Measurements from ENCODE around the gene ULK4. TPM values are rescaled to one million over a fixed set of nuclear protein-coding genes. Genes with fewer than 3 reads are reported as not detected.

The ULK4 gene
- total RNA-seq, 1 experiment from 2014 or later, result 6.3 TPM

DNA sequence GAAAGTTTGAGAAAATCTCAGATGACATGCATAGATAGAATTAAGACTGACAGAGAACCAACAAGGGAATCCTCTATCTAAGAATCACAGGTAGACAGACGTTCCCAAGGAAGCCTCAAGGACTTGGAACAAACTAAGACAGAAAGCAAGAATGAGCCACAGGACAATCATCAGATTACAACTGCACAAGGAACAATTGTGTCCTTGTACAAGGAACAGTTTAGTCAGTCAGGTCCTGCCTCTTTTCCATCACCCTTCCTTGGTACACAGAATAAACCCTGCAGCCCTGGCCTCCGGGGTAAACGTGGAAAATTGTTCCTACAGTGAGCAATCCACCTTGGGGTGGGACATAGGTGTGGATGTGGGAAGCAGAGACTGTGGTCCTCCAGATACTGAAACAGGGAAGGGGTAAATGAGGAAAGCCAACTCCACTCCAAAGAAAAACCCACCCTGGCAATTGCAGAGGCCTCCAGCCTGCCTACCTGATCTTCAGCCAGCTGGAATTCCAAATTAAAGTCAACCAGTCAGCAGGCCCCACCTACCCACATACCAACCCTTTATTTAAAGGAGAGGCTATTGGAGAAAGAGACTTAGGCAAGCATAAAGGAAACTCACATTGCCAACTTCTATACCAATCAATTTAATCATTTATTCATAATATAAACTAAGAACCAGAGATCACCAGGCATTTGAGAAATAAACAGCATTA lies 73.4 kb downstream of the ULK4 start (continued):
- TF ChIP-seq SIN3A (IDR thresholded peaks at IDR 0.05; ENCODE audit: low read depth), result no peak
- no peak for TF ChIP-seq SRF (IDR thresholded peaks at IDR 0.05; ENCODE audit: low read depth)
- TF ChIP-seq, protein P1, sequence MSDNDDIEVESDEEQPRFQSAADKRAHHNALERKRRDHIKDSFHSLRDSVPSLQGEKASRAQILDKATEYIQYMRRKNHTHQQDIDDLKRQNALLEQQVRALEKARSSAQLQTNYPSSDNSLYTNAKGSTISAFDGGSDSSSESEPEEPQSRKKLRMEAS (IDR thresholded peaks at IDR 0.05), result no peak
- TF ChIP-seq, protein P2, sequence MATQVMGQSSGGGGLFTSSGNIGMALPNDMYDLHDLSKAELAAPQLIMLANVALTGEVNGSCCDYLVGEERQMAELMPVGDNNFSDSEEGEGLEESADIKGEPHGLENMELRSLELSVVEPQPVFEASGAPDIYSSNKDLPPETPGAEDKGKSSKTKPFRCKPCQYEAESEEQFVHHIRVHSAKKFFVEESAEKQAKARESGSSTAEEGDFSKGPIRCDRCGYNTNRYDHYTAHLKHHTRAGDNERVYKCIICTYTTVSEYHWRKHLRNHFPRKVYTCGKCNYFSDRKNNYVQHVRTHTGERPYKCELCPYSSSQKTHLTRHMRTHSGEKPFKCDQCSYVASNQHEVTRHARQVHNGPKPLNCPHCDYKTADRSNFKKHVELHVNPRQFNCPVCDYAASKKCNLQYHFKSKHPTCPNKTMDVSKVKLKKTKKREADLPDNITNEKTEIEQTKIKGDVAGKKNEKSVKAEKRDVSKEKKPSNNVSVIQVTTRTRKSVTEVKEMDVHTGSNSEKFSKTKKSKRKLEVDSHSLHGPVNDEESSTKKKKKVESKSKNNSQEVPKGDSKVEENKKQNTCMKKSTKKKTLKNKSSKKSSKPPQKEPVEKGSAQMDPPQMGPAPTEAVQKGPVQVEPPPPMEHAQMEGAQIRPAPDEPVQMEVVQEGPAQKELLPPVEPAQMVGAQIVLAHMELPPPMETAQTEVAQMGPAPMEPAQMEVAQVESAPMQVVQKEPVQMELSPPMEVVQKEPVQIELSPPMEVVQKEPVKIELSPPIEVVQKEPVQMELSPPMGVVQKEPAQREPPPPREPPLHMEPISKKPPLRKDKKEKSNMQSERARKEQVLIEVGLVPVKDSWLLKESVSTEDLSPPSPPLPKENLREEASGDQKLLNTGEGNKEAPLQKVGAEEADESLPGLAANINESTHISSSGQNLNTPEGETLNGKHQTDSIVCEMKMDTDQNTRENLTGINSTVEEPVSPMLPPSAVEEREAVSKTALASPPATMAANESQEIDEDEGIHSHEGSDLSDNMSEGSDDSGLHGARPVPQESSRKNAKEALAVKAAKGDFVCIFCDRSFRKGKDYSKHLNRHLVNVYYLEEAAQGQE (IDR thresholded peaks at IDR 0.05; ENCODE audit: low read depth), result no peak
- no peak for TF ChIP-seq ZBTB33 (IDR thresholded peaks at IDR 0.05; ENCODE audit: extremely low read depth, insufficient replicate concordance, low read length)
- no peak for TF ChIP-seq SP1 (IDR thresholded peaks at IDR 0.05; ENCODE audit: low read depth)
- TF ChIP-seq FOSL1 (IDR thresholded peaks at IDR 0.05; ENCODE audit: low read depth), result no peak

- H3K27ac ChIP-seq (ENCODE audit: low read depth, low read length), result no peak overlapping the region
- no peaks in the 10 kb centered on the region for H4K20me1 ChIP-seq (ENCODE audit: insufficient read depth)
- no TSS peak for BruUV-seq (replicated peaks)
- no peaks in the 10 kb centered on the region for H3K9me2 ChIP-seq (ENCODE audit: insufficient read depth)
- no peak for ATAC-seq
- no peaks in the 10 kb centered on the region for H3K27me3 ChIP-seq (ENCODE audit: insufficient read depth, low read length)
- no peak overlapping the region for H3K4me3 ChIP-seq (replicated peaks in 1 of 2; ENCODE audit: low read depth in 1 of 2, low read length in 2 of 2)
- H3K79me2 ChIP-seq (ENCODE audit: insufficient read depth, low read length), result no peaks in the 10 kb centered on the region
- TF ChIP-seq POLR2AphosphoS5 (IDR thresholded peaks at IDR 0.05; ENCODE audit: low read depth, low read length), result no peak
- TF ChIP-seq CEBPB (IDR thresholded peaks at IDR 0.05; ENCODE audit: low read depth), result no peak
- no peak for TF ChIP-seq TCF7L2 (IDR thresholded peaks at IDR 0.05; ENCODE audit: borderline replicate concordance, extremely low read depth, insufficient read depth, insufficient read length)
- TF ChIP-seq POLR2A (IDR thresholded peaks at IDR 0.05; ENCODE audit: borderline replicate concordance, extremely low read depth, insufficient read depth, insufficient read length), result no peak
- no peak for TF ChIP-seq SP1 (IDR thresholded peaks at IDR 0.05; ENCODE audit: low read depth)
- no peak for TF ChIP-seq FOSL1 (IDR thresholded peaks at IDR 0.05; ENCODE audit: low read depth)
- TF ChIP-seq ZNF274 (IDR thresholded peaks at IDR 0.05; ENCODE audit: low read depth, low read length), result no peak
- TF ChIP-seq, protein P1 (IDR thresholded peaks at IDR 0.05), result no peak
- TF ChIP-seq YY1 (IDR thresholded peaks at IDR 0.05; ENCODE audit: extremely low read depth, insufficient replicate concordance, low read depth, low read length), result no peak
- no peak for TF ChIP-seq ZBTB33 (IDR thresholded peaks at IDR 0.05; ENCODE audit: extremely low read depth, insufficient replicate concordance, low read length)
- TF ChIP-seq SIN3A (IDR thresholded peaks at IDR 0.05; ENCODE audit: low read depth), result no peak
- ChIA-PET RAD21 (ENCODE audit: low non-redundant PET in 1 of 2, low total read pairs in 2 of 2, uncharacterized antibody in 2 of 2, unreplicated experiment in 2 of 2) (no interaction called here), POLR2A (no interaction called here), CTCF (interaction anchor here (0.8 kb wide), 1 partner anchor 1298 kb away, joined by 3 read pairs; no protein-coding TSS in a partner anchor)
- H3K9ac ChIP-seq (ENCODE audit: low read length), result no peak overlapping the region
- no peaks in the 10 kb centered on the region for H3K9me3 ChIP-seq (ENCODE audit: control insufficient read depth in 1 of 2, insufficient read depth in 1 of 2, low read depth in 1 of 2, low read length in 2 of 2)
- no peak overlapping the region for H3K4me2 ChIP-seq (ENCODE audit: low read length)
- H2AFZ ChIP-seq (ENCODE audit: low read depth, low read length, poor library complexity, severe bottlenecking), result no peak overlapping the region
- DNase-seq (ENCODE audit: low read depth, low spot score), result no peak
- intact Hi-C loops (cut with micrococcal nuclease), result loop anchor here (5.0 kb wide), 2 partner anchors 431 to 1686 kb away; no protein-coding TSS in a partner anchor
- H3K4me1 ChIP-seq (ENCODE audit: control insufficient read depth in 1 of 2, insufficient read depth in 2 of 2, low read length in 2 of 2), result no peaks in the 10 kb centered on the region
- no peaks in the 10 kb centered on the region for H3K36me3 ChIP-seq (ENCODE audit: control insufficient read depth in 1 of 2, insufficient read depth in 2 of 2, low read length in 2 of 2)
These were observed 78.9 kb downstream of the ULK4 start for GRCh38 chr3:41882956-41883355.
